ENCODE measurements around the gene PPP1R10. TPM values are rescaled to one million over a fixed set of nuclear protein-coding genes. Genes with fewer than 3 reads are reported as not detected.

PPP1R10 gene
- total RNA-seq, 4 donors from 2014 or later = 24.1 to 31.5 (median 27.0) TPM

- intact Hi-C loops (cut with DNase I; ENCODE audit: low total_unique reads) = loop anchor here (1.0 to 2.0 kb wide), 3 partner anchors 14 to 150 kb away; partner anchors contain the start of genes GNL1, MRPS18B, PPP1R10 and TUBB
- in situ Hi-C loops (cut with MboI; ENCODE audit: low sequenced_read_pairs in 4 of 4) = no loop called here
- TF ChIP-seq CTCF (IDR thresholded peaks at IDR 0.05 in 4 of 5, conservative IDR thresholded peaks at IDR 0.05 in 1 of 5) (no peak), POLR2A (IDR thresholded peaks at IDR 0.05) (no peak)
- DNase-seq = peak in 1 of 2 donors; percentile 44
- Histone ChIP-seq H3K36me3 (no peaks in the 10 kb centered on the region), H3K9me3 (no peaks in the 10 kb centered on the region), H3K27ac (peak overlapping the region; percentile 91 to 99 (median 94)), H3K4me1 (peaks cover 31 to 36% of the 10 kb centered on the region in 2 donors), H3K27me3 (no peaks in the 10 kb centered on the region), H3K4me3 (peak overlapping the region; percentile 72 to 96 (median 78))
- ATAC-seq = peak; percentile 36 to 57
Measured at GRCh38 chr6:30570740-30571074, 46.3 kb downstream of the PPP1R10 start.

GRCh38 chr6:30570263-30570662, 46.8 kb downstream of the PPP1R10 start:
- Histone ChIP-seq H3K36me3 (no peaks in the 10 kb centered on the region), H3K4me3 (peak overlapping the region; percentile 72 to 96 (median 78)), H3K9me3 (no peaks in the 10 kb centered on the region), H3K27me3 (no peaks in the 10 kb centered on the region), H3K4me1 (peaks cover 31 to 36% of the 10 kb centered on the region in 2 donors), H3K27ac (peak overlapping the region; percentile 91 to 99 (median 94))
- DNase-seq (no peak), ATAC-seq (no peak)
- in situ Hi-C loops (cut with MboI; ENCODE audit: low sequenced_read_pairs in 4 of 4) (no loop called here), intact Hi-C loops (cut with DNase I; ENCODE audit: low total_unique reads) (loop anchor here (2.0 kb wide), 2 partner anchors 47 to 151 kb away; partner anchors contain the start of genes MRPS18B, PPP1R10 and TUBB)
- no peak for TF ChIP-seq POLR2A (IDR thresholded peaks at IDR 0.05)
- no peak for TF ChIP-seq CTCF (IDR thresholded peaks at IDR 0.05 in 4 of 5, conservative IDR thresholded peaks at IDR 0.05 in 1 of 5)

- intact Hi-C loops (cut with DNase I; ENCODE audit: low total_unique reads) (no loop called here), in situ Hi-C loops (cut with MboI; ENCODE audit: low sequenced_read_pairs in 4 of 4) (no loop called here)
- Histone ChIP-seq H3K9me3 (no peaks in the 10 kb centered on the region), H3K36me3 (peaks cover 0 to under 1% of the 10 kb centered on the region in 2 donors), H3K4me3 (no peak overlapping the region), H3K4me1 (peaks cover 31 to 32% of the 10 kb centered on the region in 2 donors), H3K27ac (no peak overlapping the region), H3K27me3 (no peaks in the 10 kb centered on the region)
- DNase-seq (no peak), ATAC-seq (no peak)
- no peak for TF ChIP-seq POLR2A (IDR thresholded peaks at IDR 0.05)
- TF ChIP-seq CTCF (IDR thresholded peaks at IDR 0.05 in 4 of 5, conservative IDR thresholded peaks at IDR 0.05 in 1 of 5) = no peak
Measured at GRCh38 chr6:30568245-30568644, 48.8 kb downstream of the PPP1R10 start.

- Histone ChIP-seq H3K36me3 (peaks cover 0 to 12% of the 10 kb centered on the region in 2 donors), H3K4me1 (peaks cover 16 to 19% of the 10 kb centered on the region in 2 donors), H3K4me3 (no peak overlapping the region), H3K9me3 (no peaks in the 10 kb centered on the region), H3K27ac (no peak overlapping the region), H3K27me3 (no peaks in the 10 kb centered on the region)
- TF ChIP-seq POLR2A (IDR thresholded peaks at IDR 0.05) (no peak), CTCF (IDR thresholded peaks at IDR 0.05 in 4 of 5, conservative IDR thresholded peaks at IDR 0.05 in 1 of 5) (no peak)
- no peak for DNase-seq
- intact Hi-C loops (cut with DNase I; ENCODE audit: low total_unique reads) (no loop called here), in situ Hi-C loops (cut with MboI; ENCODE audit: low sequenced_read_pairs in 4 of 4) (no loop called here)
- ATAC-seq = no peak
Measured at GRCh38 chr6:30565772-30566171, 51.3 kb downstream of the PPP1R10 start.

- H3K4me3 ChIP-seq = no peak overlapping the region
- in situ Hi-C loops (cut with MboI; ENCODE audit: low sequenced_read_pairs in 4 of 4) (no loop called here), intact Hi-C loops (cut with DNase I; ENCODE audit: low total_unique reads) (no loop called here)
Measured at GRCh38 chr6:30564114-30564513, 52.9 kb downstream of the PPP1R10 start.

More at GRCh38 chr6:30564114-30564513, 52.9 kb downstream of the PPP1R10 start:
- no peak for ATAC-seq
- Histone ChIP-seq H3K27me3 (no peaks in the 10 kb centered on the region), H3K4me1 (peaks cover 3 to 4% of the 10 kb centered on the region in 2 donors), H3K27ac (no peak overlapping the region), H3K36me3 (peaks cover 0 to 12% of the 10 kb centered on the region in 2 donors), H3K9me3 (no peaks in the 10 kb centered on the region)
- no peak for DNase-seq
- TF ChIP-seq POLR2A (IDR thresholded peaks at IDR 0.05) = no peak
- TF ChIP-seq CTCF (IDR thresholded peaks at IDR 0.05 in 4 of 5, conservative IDR thresholded peaks at IDR 0.05 in 1 of 5) = no peak

Measured in gastrocnemius medialis (tissue), 4 donors.